ENCODE data around the gene REEP1.

DNA sequence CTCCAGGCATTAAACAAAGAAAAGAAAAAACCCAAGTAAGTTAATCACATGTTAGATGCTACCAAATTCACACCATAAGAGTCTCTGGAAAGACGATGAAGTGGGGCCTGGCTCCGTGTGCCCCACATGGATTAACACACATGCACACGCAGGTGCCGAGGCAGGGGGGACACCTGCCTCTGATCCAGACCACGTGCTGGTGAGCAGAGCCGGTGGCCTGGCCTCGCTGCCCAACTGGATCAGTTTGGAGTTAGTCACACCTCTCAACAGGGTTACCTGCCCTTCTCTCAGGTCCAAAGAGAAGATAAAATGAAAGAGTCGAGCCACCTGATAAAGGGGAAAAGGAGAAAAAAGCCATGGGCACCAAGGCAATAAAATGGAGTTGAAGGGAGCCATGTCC is 97.7 kb downstream of the REEP1 start:
- TF ChIP-seq RFX5 (IDR thresholded peaks at IDR 0.05; ENCODE audit: low read depth, low read length) (no peak), CHD1 (IDR thresholded peaks at IDR 0.05; ENCODE audit: low read depth, low read length) (no peak), POLR2A (IDR thresholded peaks at IDR 0.05; ENCODE audit: low read depth, low read length) (no peak), SMC3 (IDR thresholded peaks at IDR 0.05; ENCODE audit: low read depth, low read length) (no peak), NFE2L2 (IDR thresholded peaks at IDR 0.05; ENCODE audit: low read depth, low read length) (no peak)
- TF ChIP-seq, protein P1, sequence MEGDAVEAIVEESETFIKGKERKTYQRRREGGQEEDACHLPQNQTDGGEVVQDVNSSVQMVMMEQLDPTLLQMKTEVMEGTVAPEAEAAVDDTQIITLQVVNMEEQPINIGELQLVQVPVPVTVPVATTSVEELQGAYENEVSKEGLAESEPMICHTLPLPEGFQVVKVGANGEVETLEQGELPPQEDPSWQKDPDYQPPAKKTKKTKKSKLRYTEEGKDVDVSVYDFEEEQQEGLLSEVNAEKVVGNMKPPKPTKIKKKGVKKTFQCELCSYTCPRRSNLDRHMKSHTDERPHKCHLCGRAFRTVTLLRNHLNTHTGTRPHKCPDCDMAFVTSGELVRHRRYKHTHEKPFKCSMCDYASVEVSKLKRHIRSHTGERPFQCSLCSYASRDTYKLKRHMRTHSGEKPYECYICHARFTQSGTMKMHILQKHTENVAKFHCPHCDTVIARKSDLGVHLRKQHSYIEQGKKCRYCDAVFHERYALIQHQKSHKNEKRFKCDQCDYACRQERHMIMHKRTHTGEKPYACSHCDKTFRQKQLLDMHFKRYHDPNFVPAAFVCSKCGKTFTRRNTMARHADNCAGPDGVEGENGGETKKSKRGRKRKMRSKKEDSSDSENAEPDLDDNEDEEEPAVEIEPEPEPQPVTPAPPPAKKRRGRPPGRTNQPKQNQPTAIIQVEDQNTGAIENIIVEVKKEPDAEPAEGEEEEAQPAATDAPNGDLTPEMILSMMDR (conservative IDR thresholded peaks at IDR 0.05; ENCODE audit: low read depth, low read length) = no peak

Measured in IMR-90 (cell line).